Fibroblast of lung (primary cell): Measurements from ENCODE around the gene PLA2G6. TPM values are rescaled to one million over a fixed set of nuclear protein-coding genes. Genes with fewer than 3 reads are reported as not detected.
"Not testable (repeated sequence)": the region's sequence is repeated elsewhere in the genome, so short reads cannot be mapped to it uniquely, and the experiment has no call there.

Experiments used
- DNase-seq, 2 donors: peaks; one replicate each; pipeline versions ENCODE4 v3.0.0 to v3.0.0-alpha.2; 2010; ENCODE audit warnings: low read depth in 2 of 2
- H2AFZ ChIP-seq: 2 replicates; pipeline ENCODE4 v1.5.1; 2012; ENCODE audit warnings: low read length, control low read depth, inconsistent platforms
- H3K27ac ChIP-seq: 2 replicates; pipeline ENCODE4 v1.5.1; 2011; ENCODE audit warnings: low read length, control low read depth; ENCODE audit not compliant: insufficient read depth
- H3K27me3 ChIP-seq: 2 replicates; pipeline ENCODE4 v1.5.1; 2011; ENCODE audit warnings: mild to moderate bottlenecking, low read length; ENCODE audit not compliant: control insufficient read depth, insufficient read depth
- H3K36me3 ChIP-seq: 2 replicates; pipeline ENCODE4 v1.5.1; 2011; ENCODE audit warnings: low read length; ENCODE audit not compliant: control insufficient read depth, insufficient read depth
- H3K4me1 ChIP-seq: 2 replicates; pipeline ENCODE4 v1.5.1; 2011; ENCODE audit warnings: low read length; ENCODE audit not compliant: control insufficient read depth, insufficient read depth; ENCODE audit errors: extremely low read depth
- H3K4me2 ChIP-seq: 2 replicates; pipeline ENCODE4 v1.5.1; 2011; ENCODE audit warnings: low read length, control low read depth; ENCODE audit not compliant: insufficient read depth; ENCODE audit errors: extremely low read depth
- H3K4me3 ChIP-seq, 4 experiments: fragments of 200-600 bp in 1 of 4; sonication (generic) in 1 of 4; replicated peaks in 1 of 4; 2 replicates each; pipeline ENCODE4 v1.5.1; 2011 to 2016; ENCODE audit warnings: low read length in 4 of 4, low read depth in 3 of 4, mild to moderate bottlenecking in 3 of 4, control low read depth in 2 of 4, inconsistent platforms in 1 of 4, mixed read lengths in 1 of 4; ENCODE audit not compliant: insufficient read depth in 1 of 4; ENCODE audit errors: control extremely low read depth in 1 of 4
- H3K79me2 ChIP-seq: 2 replicates; pipeline ENCODE4 v1.5.1; 2012; ENCODE audit warnings: mild to moderate bottlenecking, low read length, inconsistent platforms; ENCODE audit not compliant: control insufficient read depth, insufficient read depth
- H3K9ac ChIP-seq: 2 replicates; pipeline ENCODE4 v1.5.1; 2011; ENCODE audit warnings: mild to moderate bottlenecking, low read length, control low read depth; ENCODE audit not compliant: insufficient read depth
- H3K9me3 ChIP-seq: 2 replicates; pipeline ENCODE4 v1.5.1; 2012; ENCODE audit warnings: low read depth, low read length; ENCODE audit not compliant: control insufficient read depth, insufficient read depth
- H4K20me1 ChIP-seq: 2 replicates; pipeline ENCODE4 v1.5.1; 2011; ENCODE audit warnings: low read length; ENCODE audit not compliant: control insufficient read depth, insufficient read depth; ENCODE audit errors: extremely low read depth
- CTCF ChIP-seq, 2 donors: IDR thresholded peaks in 1 of 2; conservative IDR thresholded peaks in 1 of 2; 1 replicate in 1 of 2; 2 replicates in 1 of 2; pipeline ENCODE4 v1.5.1; 2011 to 2012; ENCODE audit warnings: low read length in 2 of 2, control low read depth in 1 of 2, inconsistent platforms in 1 of 2, low read depth in 1 of 2, mild to moderate bottlenecking in 1 of 2
- EZH2 ChIP-seq: IDR thresholded peaks from 2 replicates; pipeline ENCODE4 v1.5.1; 2012; ENCODE audit warnings: low read length, control low read depth, mild to moderate bottlenecking; ENCODE audit errors: missing control alignments
- polyA plus RNA-seq, 2 donors: library from polyadenylated mRNA; depleted of rRNA in 1 of 2; stranded (reverse) in 1 of 2; unstranded in 1 of 2; fragments of >200 nt; gene quantifications; 2 replicates each; pipeline ENCODE4 v1.2.1, GENCODE V29; 2011 to 2012; ENCODE audit warnings: missing spikeins in 1 of 2
- total RNA-seq: library from RNA; depleted of rRNA; stranded (reverse); fragments of >200 nt; gene quantifications from 2 replicates; pipeline ENCODE4 v1.2.1, GENCODE V29; 2014

The PLA2G6 gene
- total and polyA plus RNA-seq, 2 donors (not counting 1 experiment from before 2014, with no cell fraction given) = 4.8 to 29.9 TPM

- H3K9ac ChIP-seq = no peak overlapping the region
- TF ChIP-seq CTCF (conservative IDR thresholded peaks at IDR 0.05 in 1 of 2, IDR thresholded peaks at IDR 0.05 in 1 of 2; ENCODE audit: low read depth in 1 of 2, low read length in 2 of 2) (no peak), EZH2 (peak; percentile 48)
- no peaks in the 10 kb centered on the region for H3K9me3 ChIP-seq
- no peaks in the 10 kb centered on the region for H3K4me1 ChIP-seq
- H3K79me2 ChIP-seq = no peaks in the 10 kb centered on the region
- peak overlapping the region; percentile 51 for H3K4me2 ChIP-seq
- H3K27ac ChIP-seq = no peak overlapping the region
- peak; percentile 24 to 41 for DNase-seq
- peak overlapping the region in 1 of 4 experiments; percentile 23 for H3K4me3 ChIP-seq
- peak overlapping the region; percentile 85 for H2AFZ ChIP-seq
- no peaks in the 10 kb centered on the region for H3K36me3 ChIP-seq
- no peaks in the 10 kb centered on the region for H4K20me1 ChIP-seq
- peaks cover 8% of the 10 kb centered on the region for H3K27me3 ChIP-seq
These were observed 100.6 kb downstream of the PLA2G6 start for GRCh38 chr22:38080850-38081635.

GRCh38 chr22:38080474-38080849 is 101.2 kb downstream of the PLA2G6 start:
- H2AFZ ChIP-seq = no peak overlapping the region
- peaks cover 8% of the 10 kb centered on the region for H3K27me3 ChIP-seq
- no peaks in the 10 kb centered on the region for H3K79me2 ChIP-seq
- no peak for DNase-seq
- H3K4me3 ChIP-seq = no peak overlapping the region
- no peak overlapping the region for H3K9ac ChIP-seq
- TF ChIP-seq CTCF (conservative IDR thresholded peaks at IDR 0.05 in 1 of 2, IDR thresholded peaks at IDR 0.05 in 1 of 2; ENCODE audit: low read depth in 1 of 2, low read length in 2 of 2) (no peak), EZH2 (no peak)
- H3K27ac ChIP-seq = no peak overlapping the region
- H3K9me3 ChIP-seq = no peaks in the 10 kb centered on the region
- no peaks in the 10 kb centered on the region for H3K36me3 ChIP-seq
- no peaks in the 10 kb centered on the region for H4K20me1 ChIP-seq
- no peaks in the 10 kb centered on the region for H3K4me1 ChIP-seq
- H3K4me2 ChIP-seq = no peak overlapping the region

GRCh38 chr22:38079804-38080203 is 101.8 kb downstream of the PLA2G6 start:
- no peaks in the 10 kb centered on the region for H3K79me2 ChIP-seq
- H2AFZ ChIP-seq = no peak overlapping the region
- H3K36me3 ChIP-seq = no peaks in the 10 kb centered on the region
- no peak overlapping the region for H3K9ac ChIP-seq
- DNase-seq = no peak
- H3K4me2 ChIP-seq = no peak overlapping the region
- H3K27me3 ChIP-seq = peaks cover 8% of the 10 kb centered on the region
- H3K4me3 ChIP-seq = no peak overlapping the region
- H3K4me1 ChIP-seq = no peaks in the 10 kb centered on the region
- H4K20me1 ChIP-seq = no peaks in the 10 kb centered on the region
- TF ChIP-seq EZH2 = no peak
- TF ChIP-seq CTCF (conservative IDR thresholded peaks at IDR 0.05 in 1 of 2, IDR thresholded peaks at IDR 0.05 in 1 of 2; ENCODE audit: low read depth in 1 of 2, low read length in 2 of 2) = no peak
- no peak overlapping the region for H3K27ac ChIP-seq
- H3K9me3 ChIP-seq = no peaks in the 10 kb centered on the region

GRCh38 chr22:38079208-38079607 is 102.4 kb downstream of the PLA2G6 start:
- DNase-seq, H4K20me1 ChIP-seq, H3K79me2 ChIP-seq, H3K4me2 ChIP-seq, H3K9me3 ChIP-seq, H3K4me1 ChIP-seq, H3K9ac ChIP-seq, H3K27ac ChIP-seq, H3K4me3 ChIP-seq, H3K36me3 ChIP-seq, H3K27me3 ChIP-seq, H2AFZ ChIP-seq: not testable (repeated sequence)
